ENCODE data around the gene FAM241A.
"Not testable (repeated sequence)": the region's sequence is repeated elsewhere in the genome, so short reads cannot be mapped to it uniquely, and the experiment has no call there.

The FAM241A gene

DNA sequence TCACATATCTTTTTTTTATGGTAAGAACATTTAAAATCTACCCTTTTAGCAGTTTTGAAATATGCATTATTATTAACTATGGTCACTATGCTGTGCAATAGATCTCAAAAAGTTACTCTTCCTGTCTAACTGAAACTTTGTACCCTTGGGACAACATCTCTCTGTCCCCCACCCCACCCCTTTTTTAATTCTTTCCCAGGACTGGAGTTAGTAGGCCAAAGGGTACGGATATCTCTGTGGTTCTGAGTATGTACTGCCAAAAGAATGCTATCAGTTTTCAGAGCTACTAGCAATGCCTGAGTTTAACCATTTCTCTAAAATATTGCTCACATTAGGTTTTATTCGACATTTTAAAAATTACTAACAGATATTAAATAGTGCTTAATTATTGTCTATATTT lies 4.7 kb upstream of the FAM241A start:
- DNase-seq, result peak; percentile 5 to 28

DNA sequence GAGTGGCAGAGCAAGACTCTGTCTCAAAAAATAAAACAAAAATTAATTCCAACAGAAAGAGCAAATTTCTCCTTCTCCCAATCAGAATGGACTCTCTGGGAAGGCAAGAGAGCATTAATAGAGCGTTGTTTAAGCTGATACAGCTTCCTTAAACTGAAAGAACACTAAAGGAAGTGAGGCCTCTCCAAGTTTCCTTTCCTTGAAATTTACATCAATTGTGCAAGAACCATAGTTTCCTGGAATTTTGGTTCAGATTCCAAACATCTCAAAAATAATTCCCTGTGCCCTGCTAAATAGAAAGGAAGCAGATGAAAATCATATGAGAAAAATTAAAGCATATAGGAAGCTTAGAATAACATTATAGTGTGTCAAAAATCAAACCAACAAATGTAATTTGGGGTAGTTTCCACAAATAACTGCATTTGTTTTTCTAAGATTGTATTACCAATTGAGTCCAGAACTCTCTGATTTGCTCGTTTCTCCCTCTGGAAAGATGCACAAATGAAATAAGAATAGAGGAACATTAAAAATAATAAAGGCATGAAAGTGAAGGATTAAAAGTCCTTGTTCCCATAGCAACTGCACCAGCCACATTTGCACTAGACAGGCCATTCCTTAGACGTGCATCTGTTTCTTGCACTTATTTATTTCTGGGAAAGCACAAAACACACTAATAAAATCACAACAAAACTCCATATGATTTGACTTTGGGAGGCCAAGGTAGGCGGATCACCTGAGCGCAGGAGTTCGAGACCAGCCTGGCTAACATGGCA lies 3.7 kb upstream of the FAM241A start:
- DNase-seq, result peak; percentile 30 to 39

DNA sequence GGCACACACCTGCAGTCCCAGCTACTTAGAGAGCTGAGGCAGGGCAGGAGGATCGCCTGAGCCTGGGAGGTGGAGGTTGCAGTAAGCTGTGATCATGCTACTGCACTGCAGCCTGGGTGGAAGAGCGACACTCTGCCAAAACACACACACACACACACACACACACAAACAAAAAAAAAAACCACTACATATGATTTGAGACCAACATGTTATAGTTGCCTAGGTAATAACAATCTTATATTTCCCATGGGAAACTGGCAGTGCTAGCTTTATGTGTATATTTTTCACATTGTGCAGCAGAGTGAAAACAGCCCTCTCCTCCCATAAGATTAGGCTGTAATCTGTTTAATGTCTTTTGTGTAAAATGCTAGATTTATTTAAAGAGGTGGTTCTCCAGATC lies 3.1 kb upstream of the FAM241A start:
- DNase-seq, result no peak

DNA sequence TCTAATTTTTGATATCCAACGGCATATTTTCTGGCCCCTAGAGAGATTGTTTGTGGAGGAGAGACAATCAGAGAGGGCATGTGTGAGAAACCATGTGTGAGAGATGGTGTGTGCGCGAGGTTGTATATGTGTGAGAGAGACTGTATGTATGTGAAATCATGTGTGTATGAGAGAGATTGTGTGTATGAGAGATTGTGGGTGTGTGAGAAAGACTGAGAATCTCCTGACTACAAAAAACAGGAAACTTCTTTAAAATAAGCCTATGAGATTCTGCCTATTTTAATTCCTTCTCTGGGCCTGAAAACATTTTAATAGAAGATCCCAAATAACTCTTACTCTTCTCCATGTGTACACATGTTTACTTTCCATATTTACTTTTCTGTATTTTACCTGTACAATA lies 1.5 kb upstream of the FAM241A start:
- no peak for DNase-seq

DNA sequence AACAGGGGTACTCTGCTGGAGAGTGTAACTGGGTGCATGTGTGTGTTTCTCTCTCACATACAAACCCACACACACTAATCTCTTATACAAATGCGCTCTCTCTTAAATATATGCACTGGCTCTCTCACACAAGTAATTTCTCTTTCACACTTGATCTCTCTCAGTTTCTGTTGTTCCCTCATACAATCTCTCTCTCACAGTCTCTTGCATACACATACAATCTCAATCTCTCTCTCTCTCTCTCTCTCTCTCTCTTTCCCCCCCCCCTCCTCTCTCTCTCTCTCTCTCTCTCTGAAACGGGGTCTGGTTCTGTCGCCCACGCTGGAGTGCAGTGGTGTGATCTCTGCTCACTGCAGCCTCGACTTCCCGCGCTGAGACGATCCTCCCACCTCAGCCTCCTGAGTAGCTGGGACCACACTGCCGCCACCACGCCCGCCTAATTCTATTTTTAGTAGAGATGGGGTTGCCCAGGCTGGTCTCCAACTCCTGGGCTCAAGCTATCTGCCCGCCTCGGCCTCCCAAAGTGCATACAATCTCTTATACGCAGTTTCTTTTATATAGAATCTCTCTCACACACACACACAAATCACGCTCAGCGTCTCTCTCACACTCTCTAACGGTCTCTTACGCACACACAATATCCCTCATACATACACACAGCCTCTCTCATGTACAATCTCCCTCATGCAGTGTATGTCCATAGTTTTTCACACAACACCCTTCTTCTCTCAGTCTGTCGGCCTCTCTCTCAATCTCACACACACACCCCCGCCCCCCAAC lies 518 bp upstream of the FAM241A start:
- no peak for DNase-seq

DNA sequence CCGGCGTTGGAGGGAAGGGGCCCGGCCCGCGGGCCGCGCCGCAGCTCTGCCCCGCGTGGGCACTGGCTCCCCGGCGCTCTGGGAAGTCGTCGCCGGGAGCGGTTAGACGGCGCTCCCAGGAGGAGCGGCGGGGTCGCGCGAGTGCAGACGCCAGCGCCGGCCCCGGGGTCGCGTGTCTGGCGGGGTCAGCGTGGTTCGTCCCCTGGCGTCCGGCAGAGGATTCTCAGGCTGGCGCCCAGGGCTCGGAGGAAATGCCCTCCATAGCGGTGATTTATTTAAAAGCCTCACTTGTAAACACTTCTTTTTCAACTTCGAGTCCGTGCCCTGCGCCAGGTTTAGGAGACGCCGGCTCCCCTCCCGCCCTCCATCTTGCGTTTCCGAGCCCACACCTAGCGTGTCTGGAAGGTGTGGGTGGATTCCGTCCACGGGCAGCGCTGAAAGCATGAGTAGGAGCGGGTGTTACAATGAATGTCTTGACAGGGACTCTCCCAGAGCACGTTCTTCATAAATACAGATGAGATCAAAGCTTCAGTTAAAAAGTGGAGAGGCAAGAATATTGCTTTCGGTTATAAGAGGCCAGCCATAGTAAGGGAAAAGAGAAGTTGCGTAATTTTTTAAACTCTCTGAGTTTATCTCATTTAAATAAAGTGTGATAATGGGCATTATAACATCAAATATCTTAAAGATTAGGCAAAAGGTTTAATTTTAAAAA lies 692 bp downstream of the FAM241A start:
- DNase-seq, result peak; percentile 47 to 82

DNA sequence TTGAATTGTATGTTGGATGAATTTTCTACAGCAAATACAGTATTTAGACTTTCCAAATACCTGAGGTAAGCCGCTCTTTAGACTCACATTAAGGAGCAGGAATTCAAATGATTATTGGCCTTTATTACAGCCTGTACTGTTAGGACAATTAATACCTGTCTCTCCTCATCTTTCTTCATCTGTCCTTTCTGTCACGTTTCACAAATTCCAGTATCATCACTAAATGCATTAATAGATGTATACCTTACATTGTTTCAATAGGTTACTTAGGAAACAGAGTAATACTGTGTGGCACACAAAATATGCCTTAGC lies 1.2 kb downstream of the FAM241A start:
- peak; percentile 9 to 46 for DNase-seq

DNA sequence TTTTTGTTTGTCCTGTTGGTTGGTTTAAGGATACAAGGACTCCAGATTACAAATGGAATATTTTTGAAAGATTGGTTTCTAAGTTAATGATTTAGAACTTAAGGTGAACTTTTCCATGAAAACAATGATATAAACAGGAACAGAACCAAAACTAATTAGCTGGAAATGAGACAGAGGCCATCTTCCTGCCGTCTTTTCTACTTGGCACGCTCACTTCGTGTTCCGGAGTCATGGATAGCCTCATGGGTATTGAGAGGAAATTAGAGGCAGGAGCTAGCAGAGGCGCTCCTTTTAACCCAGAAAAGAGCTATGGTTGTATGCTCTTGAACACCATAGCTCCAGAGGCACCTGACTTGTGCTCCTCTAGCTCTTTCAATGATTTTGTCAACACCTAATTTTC lies 2.4 kb downstream of the FAM241A start:
- no peak for DNase-seq

DNA sequence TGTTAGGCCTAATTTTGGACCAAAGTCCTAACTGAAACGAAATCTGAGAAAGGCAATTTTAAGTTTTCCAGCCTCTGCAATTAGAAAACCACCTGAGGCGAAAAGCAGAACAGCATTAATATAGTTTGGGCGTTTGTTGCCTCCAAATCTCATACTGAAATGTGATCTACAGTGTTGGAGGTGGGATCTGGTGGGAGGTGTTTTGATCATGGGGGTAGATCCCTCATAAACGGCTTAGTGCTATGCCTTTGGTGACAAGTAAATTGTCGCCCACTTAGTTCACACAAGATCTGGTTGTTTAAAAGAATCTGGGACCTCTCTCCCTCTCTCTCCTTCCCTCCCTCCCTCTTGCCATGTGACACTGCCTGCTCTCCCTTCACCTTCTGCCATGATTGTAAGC lies 5.7 kb downstream of the FAM241A start:
- DNase-seq, result no peak

DNA sequence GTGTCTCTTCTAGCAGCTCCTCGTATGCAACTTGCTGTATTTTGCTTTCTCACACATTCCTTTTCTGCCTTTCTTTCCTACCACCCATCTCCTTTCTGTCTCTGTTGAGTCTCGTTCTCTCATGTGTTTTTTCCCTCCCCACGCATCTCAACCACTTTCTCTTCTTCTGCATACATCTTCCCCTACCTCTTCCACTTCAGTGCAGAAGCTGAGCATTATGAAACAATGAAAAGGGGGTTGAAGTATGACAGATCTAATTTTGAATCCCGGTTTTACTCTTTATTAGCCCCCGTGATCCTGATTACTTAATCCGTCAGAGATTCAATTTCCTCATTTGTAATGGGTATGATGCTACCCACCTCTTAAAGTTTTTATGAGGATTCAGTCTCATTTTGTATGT lies 7.3 kb downstream of the FAM241A start:
- no peak for DNase-seq

DNA sequence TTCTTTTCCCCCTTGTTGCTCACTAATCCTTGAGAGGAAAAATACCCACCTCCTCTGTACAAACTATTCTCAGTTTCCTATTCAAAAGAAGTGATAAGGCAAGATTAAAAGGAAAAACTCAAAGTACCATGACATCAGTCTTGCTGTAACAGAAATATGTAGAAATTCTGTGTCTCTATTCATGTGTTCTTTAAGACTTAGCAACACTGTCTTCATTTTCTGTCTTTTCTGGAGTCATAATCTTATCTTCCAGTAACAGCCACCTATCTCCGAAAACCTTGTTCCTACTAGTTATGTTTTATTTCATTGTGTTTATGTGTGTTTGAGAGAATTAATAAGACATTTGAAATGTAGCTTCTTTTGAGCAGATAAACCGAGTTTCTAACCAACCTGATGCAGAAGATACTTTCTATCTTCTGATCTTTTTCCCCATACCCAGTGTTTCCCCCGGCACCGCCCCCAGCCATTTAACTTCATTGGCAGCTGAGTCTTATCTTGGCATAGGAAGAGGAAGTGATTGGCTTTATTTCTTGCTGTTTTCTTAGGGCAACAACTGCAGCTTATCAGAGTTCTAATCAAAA lies 8.0 kb downstream of the FAM241A start:
- DNase-seq, result peak; percentile 9 to 49

DNA sequence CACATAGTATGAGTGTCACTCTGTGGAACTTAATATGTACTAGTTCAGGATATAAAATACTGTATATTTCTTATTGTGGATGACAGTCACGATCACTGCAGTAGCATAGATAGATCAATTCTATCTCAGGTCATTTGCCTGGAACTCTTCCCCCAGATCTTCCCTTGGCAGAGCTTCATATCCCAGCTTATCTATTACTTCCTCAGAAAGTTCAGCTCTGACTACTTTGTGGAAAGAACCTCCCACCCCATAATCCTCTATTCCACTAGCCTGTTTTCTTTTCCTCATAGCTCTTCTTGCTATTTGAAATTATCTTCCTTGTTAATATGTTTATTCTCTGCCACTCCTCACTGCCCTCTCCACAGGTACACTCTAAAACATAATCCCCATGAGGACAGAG lies 10.9 kb downstream of the FAM241A start:
- no peak for DNase-seq

DNA sequence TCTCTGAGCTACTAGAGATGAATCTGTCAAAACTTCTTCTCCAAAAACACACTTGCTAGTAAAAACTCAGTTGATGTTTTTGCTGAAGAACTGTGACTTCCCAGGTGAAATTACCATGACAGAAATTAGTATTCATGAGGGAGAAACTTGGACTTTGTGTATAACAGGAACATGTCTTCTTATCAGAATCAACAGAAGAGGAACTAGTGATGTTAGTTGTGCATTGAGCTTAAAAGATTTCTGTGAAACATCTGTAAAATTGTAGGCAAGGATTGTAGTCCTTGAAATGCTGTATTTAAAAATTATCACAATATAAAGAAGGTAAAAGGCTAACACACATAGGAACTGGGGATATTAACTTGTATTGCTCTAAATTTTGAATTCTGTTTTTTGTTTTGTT lies 11.3 kb downstream of the FAM241A start:
- DNase-seq, result peak; percentile 14 to 32

DNA sequence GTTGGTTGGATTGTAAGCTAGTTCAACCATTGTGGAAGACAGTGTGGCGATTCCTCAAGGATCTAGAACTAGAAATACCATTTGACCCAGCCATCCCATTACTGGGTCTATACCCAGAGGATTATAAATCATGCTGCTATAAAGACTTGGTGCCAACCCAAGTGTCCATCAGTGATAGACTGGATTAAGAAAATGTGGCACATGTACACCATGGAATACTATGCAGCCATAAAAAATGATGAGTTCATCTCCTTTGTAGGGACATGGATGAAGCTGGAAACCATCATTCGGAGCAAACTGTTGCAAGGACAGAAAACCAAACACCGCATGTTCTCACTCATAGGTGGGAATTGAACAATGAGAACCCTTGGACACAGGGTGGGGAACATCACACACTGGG lies 18.5 kb downstream of the FAM241A start:
- DNase-seq, result not testable (repeated sequence)

DNA sequence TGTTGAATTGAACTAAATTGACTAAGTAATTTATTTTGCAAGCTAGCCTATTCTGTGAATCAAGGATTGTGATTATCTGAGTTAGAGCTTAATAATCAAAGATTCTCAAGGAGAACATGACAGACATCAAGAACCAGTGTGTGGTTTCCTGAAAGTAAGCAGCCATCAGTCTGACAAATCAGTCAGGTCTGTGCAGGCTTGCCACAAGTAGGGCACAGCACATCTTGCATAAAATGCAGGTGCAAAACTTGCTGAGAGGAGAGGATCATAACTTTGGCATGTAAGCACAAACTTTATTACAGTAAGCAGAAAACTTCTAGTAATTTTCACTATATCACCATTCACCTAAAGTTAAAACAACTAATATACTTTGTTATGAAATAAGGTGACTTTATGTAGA lies 22.5 kb downstream of the FAM241A start:
- peak in 1 of 2 experiments; percentile 15 for DNase-seq

DNA sequence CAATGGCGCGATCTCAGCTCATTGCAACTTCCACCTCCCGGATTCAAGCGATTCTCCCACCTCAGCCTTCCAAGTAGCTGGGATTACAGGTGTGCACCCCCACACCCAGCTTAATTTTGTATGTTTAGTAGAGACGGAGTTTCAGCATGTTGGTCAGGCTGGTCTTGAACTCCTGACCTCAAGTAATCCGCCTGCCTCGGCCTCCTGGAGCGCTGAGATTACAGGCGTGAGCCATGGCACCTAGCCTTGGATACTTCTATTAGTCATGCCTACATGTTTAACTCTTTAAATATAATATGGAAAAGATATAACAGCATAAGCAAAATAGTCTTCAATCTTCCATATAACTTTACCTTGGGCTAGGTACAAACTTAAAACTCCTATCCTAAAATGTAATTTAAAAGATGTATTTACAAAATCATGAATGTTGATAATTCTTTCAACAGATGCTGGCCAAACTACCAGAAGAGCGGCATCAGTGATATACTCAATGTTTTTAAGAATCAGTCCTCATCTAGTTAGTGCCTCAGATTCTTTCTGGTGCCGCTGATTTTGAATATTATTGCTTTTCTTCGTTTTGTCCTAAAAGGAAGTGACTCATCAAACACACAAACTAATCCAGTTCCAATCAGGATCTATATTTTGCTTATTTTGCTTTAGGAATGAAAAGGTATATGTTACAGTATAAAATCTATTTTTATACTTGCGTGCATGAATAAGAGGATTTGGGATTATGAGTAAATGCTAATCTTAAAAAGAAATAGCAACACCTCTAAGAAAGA lies 23.7 kb downstream of the FAM241A start:
- no peak for DNase-seq

DNA sequence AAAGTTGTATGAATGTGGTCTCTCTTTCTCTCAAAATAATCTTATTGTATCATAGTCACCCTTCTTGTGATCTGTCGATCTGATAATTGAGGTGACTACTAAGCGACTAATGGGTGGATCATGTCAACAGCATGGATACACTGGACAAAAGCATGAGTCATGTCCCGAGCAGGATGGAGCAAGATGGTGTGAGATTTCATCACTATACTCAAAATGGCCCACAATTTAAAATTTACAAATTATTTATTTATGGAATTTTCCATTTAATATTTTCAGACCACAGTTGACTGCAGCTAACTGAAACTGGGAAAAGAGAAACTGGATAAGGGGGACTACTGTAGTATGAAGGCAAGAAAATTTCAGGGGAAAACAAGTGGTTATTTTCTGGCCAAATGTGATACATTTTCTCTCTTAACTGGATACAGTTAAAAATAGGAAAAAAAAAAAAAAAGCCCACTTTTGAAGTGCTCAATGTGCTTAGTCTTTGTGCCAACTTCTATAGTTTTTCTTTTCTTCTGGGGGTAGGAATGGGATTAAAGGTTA lies 25.3 kb downstream of the FAM241A start:
- DNase-seq, result no peak

DNA sequence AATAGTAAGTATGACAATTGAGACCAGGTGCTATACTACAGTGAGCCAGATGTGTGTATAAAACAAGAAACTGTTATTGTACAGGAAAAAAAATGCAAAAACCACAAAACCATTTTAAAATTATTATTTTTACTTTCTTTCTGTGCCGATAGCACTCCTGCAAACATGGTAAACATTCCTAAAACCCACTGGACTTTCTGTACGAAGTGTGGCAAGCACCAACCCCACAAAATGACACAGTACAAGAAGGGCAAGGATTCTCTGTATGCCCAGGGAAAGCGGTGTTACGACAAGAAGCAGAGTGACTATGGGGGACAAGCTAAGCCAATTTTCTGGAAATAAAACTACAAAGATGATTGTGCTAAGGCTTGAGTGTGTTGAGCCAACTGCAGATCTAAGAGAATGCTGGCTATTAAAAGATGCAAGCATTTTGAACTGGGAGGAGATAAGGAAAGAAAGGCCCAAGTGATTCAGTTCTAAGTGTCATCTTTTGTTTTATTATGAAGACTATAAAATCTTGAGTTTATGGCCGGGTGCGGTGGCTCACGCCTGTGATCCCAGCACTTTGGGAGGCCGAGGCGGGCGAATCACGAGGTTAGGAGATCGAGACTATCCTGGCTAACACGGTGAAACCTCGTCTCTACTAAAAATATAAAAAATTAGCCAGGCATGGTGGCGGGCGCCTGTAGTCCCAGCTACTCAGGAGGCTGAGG lies 26.0 kb downstream of the FAM241A start:
- not testable (repeated sequence) for DNase-seq

DNA sequence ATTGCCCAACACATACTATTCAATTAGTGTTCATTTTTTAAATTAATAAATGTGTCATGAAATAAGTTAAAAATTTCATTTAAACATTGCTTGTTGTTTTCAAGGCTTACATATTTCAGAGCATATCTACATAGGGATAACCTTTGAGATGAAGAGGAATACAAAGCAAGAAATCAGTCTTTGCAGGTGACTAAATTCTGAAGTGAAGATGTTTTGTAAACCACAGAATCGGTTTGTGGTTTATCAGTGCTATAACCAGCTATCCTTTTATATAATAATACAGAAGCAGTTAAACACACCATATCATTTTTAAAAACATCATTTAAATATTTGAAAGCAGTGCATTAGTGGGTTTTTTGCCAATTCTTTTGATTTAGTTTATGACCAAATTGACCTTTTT lies 26.9 kb downstream of the FAM241A start:
- DNase-seq, result no peak

DNA sequence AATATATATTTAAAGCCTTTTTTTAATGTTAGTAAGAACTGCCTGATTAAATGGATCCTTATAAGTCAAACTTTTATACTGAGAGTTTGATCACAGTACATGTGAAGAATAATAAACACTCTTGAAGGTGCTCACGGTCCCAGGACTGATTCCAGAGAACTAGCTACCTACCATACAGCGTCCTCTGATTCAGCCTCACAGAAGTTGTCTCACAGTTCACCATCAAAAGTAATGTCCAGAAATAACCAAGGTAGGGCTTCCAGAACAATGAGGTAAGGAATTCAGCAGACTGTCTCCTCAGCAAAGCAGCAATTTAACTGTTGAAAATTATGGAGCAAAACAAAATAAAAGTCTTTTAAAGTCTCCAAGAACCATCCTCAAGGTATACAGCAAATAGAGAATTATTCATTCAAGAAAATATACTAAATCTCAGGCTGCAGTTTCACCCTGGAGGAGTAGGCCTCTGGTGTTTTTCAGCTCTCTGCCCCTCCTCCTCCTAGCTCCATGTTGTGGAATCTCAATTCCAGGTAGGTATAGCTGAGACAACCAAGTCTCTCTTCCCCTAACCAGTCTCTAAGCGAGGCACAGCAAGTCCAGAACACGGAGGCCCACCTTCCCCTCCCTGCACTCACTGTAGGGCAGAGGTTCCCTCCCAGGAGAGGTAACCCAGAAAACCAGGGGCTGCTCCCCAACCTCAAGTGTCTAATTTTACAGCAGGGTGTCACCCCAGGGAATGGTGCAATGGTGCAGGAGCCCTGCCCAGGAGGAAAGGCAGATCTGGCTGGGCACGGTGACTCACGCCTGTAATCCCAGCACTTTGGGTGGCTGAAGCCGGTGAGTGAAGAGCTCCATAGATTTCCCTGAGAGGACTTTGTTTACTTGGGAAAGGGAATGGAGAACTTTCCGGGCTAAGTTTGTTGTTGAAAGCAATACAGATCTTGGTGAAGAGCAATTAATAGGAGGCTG lies 28.6 kb downstream of the FAM241A start:
- DNase-seq, result no peak

DNA sequence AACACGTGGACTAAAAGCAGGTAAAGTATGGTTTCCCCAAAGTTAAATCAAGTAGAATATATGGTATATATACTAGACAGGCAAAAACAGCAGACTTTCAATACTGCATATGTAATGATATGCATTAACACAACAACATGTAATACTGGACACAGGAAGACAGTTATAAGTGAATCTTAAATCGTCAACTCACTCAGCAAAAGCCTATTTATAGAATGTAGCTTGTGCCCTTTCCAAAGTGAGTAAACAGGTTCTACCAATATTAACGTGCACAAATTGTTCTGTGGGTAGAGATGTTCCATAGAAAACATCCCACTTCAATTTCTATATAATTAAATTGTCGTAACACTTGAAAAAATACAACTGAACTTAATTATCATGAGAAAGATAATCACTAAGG lies 30.6 kb downstream of the FAM241A start:
- DNase-seq, result no peak

Data from Kasumi-1 (cell line).